Mucosa of descending colon (tissue), 3 donors: Measurements from ENCODE around the gene CRNKL1. TPM values are rescaled to one million over a fixed set of nuclear protein-coding genes. Genes with fewer than 3 reads are reported as not detected.

ENCODE experiments used
- ATAC-seq: fragments of 200-7000 bp; cut with Tn5 transposase; one replicate; pipeline ENCODE4 v1.9.1; 2020; ENCODE audit warnings: mild to moderate bottlenecking, moderate library complexity
- DNase-seq, 3 donors: peaks; one replicate each; pipeline ENCODE4 v3.0.0-alpha.2; 2020
- H3K36me3 ChIP-seq: fragments of 200-600 bp; one replicate; pipeline ENCODE4 v1.8.0; 2021; ENCODE audit warnings: low read depth, mild to moderate bottlenecking
- H3K4me1 ChIP-seq: fragments of 200-600 bp; one replicate; pipeline ENCODE4 v1.8.0; 2021; ENCODE audit warnings: low read depth, mild to moderate bottlenecking
- H3K4me3 ChIP-seq: fragments of 200-600 bp; one replicate; pipeline ENCODE4 v1.8.0; 2021; ENCODE audit warnings: mild to moderate bottlenecking
- H3K9me3 ChIP-seq: fragments of 200-600 bp; one replicate; pipeline ENCODE4 v1.8.0; 2021; ENCODE audit warnings: mild to moderate bottlenecking
- intact Hi-C, 2 donors: fragments of 100-400 bp; cut with DNase I in 1 of 2; cut with micrococcal nuclease in 1 of 2; formaldehyde crosslinking; loops; one replicate each; pipeline versions ENCODE4 v1.11.0 to v1.11.1; 2022; cut with DNase I, micrococcal nuclease
- total RNA-seq, 3 donors: library from RNA; stranded (reverse); fragmentation: NEBNext Ultra II Directional in 2 of 3; extraction: Animal tissue kit (Norgen Biotek cat#: 25700) in 2 of 3; gene quantifications; one replicate each; pipeline versions ENCODE4 v1.2.1 to v1.2.4, GENCODE V29; 2021 to 2023
- TF ChIP-seq, protein P1 (sequence below): fragments of 200-600 bp; IDR thresholded peaks from one replicate; pipeline ENCODE4 v1.8.0; 2022; ENCODE audit warnings: antibody characterized with exemption, mild to moderate bottlenecking
- donor health status: DM: no; HTN: no; CAD: no; lungs with moderate emphysema.
- donor health status: DM: no; HTN: no; CAD: no.
- donor health status: DM: no; HTN: yes; CAD: no.

The CRNKL1 gene
- total RNA-seq, 3 donors from 2014 or later, result 18.2 to 25.1 (median 21.7) TPM

DNA sequence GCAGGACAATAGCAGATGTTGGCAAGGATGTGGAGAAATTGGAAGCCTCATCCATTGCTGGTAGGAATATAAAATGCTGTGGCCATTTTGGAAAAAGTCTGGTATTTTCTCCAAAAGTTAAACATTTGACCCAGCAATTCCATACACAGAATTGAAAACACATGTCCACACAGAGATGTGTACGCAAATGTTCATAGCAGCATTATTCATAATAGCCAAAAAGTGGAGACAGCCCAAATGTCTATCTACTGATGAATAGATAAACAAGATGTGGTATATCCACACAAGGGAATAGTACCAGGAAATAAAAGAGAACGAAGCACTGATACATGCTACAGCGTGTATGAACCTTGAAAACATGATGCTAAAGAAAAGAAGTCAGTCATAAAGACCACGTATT lies 40.6 kb upstream of the CRNKL1 start:
- intact Hi-C loops, result no loop called here
- TF ChIP-seq, protein P1, sequence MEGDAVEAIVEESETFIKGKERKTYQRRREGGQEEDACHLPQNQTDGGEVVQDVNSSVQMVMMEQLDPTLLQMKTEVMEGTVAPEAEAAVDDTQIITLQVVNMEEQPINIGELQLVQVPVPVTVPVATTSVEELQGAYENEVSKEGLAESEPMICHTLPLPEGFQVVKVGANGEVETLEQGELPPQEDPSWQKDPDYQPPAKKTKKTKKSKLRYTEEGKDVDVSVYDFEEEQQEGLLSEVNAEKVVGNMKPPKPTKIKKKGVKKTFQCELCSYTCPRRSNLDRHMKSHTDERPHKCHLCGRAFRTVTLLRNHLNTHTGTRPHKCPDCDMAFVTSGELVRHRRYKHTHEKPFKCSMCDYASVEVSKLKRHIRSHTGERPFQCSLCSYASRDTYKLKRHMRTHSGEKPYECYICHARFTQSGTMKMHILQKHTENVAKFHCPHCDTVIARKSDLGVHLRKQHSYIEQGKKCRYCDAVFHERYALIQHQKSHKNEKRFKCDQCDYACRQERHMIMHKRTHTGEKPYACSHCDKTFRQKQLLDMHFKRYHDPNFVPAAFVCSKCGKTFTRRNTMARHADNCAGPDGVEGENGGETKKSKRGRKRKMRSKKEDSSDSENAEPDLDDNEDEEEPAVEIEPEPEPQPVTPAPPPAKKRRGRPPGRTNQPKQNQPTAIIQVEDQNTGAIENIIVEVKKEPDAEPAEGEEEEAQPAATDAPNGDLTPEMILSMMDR, result no peak

DNA sequence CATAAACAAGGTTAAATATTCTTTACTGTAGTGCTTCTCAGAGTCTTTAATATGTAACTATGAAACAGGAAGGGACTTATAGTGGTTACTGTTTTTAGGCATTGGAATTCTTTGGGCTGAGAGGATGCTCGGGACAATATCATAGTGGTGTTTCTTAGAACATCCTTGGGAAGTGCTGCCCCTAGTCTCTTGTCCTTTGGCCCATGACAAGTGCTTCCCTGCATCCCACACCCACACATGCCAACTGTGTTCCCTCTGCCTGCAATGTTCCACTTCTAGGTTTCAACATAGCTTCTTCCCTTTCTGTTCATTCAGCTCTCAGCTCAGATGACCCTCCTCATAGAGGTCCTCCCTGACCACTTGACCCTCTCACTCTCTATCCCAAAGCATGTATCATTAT lies 37.7 kb upstream of the CRNKL1 start:
- intact Hi-C loops, result no loop called here
- no peak for ATAC-seq

More for the DNA sequence above, 40.6 kb upstream of the CRNKL1 start:
- DNase-seq, result no peak
- H3K36me3 ChIP-seq, result no peaks in the 10 kb centered on the region
- no peaks in the 10 kb centered on the region for H3K9me3 ChIP-seq
- H3K4me1 ChIP-seq, result no peaks in the 10 kb centered on the region
- no peak for ATAC-seq
- no peak overlapping the region for H3K4me3 ChIP-seq

DNA sequence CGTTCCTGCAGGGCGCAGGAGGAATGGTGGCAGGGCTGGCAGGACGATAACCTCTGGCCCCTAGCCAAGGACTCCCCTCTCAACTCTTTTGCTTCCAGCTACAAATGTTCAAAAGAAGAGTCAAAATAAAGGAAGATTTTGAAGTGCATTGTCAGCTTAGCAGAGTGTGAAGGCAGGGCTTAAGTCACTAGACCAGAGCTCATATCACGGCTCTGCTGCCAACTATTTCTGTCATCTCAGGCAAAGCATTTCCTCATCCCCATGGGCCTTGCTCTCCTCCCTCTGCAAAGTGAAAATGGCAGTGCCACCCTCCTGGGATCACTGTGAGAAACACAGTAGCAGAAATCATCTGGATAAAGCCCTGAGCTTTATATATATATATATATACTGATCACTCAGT lies 36.8 kb upstream of the CRNKL1 start:
- Histone ChIP-seq H3K4me1 (no peaks in the 10 kb centered on the region), H3K4me3 (no peak overlapping the region), H3K36me3 (no peaks in the 10 kb centered on the region), H3K9me3 (no peaks in the 10 kb centered on the region)
- TF ChIP-seq, protein P1, result no peak
- DNase-seq (no peak), ATAC-seq (no peak)
- intact Hi-C loops, result no loop called here

More for the DNA sequence above, 37.7 kb upstream of the CRNKL1 start:
- Histone ChIP-seq H3K36me3 (no peaks in the 10 kb centered on the region), H3K9me3 (no peaks in the 10 kb centered on the region), H3K4me3 (no peak overlapping the region), H3K4me1 (no peaks in the 10 kb centered on the region)
- TF ChIP-seq, protein P1, result no peak
- no peak for DNase-seq

DNA sequence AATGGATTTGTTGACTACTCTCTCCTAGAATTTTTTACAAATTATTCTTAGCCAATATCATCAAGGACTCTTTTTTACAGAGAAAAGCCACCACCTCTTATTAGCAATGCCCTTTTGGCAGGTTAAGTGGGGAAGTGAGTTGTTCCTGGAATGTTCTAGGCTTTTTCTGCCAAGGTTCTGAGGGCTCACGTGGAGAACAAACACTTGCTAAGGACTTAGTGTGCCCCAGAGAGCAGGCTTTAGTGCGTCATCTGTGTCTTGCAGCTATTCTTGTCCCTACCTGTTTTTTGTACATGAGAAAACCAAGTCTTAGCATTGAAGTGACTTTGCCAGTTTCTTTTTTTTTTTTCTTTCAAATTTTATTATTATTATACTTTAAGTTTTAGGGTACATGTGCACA lies 33.5 kb upstream of the CRNKL1 start:
- no peak for DNase-seq
- no peaks in the 10 kb centered on the region for H3K4me1 ChIP-seq
- ATAC-seq, result no peak
- intact Hi-C loops, result no loop called here
- H3K4me3 ChIP-seq, result no peak overlapping the region
- TF ChIP-seq, protein P1, result no peak
- H3K36me3 ChIP-seq, result no peaks in the 10 kb centered on the region
- H3K9me3 ChIP-seq, result no peaks in the 10 kb centered on the region

- H3K4me3 ChIP-seq, result no peak overlapping the region
- H3K9me3 ChIP-seq, result no peaks in the 10 kb centered on the region
- TF ChIP-seq, protein P1, result no peak
- ATAC-seq (no peak), DNase-seq (no peak)
- H3K36me3 ChIP-seq, result no peaks in the 10 kb centered on the region
- intact Hi-C loops, result no loop called here
- H3K4me1 ChIP-seq, result no peaks in the 10 kb centered on the region
Measured at GRCh38 chr20:20085071-20085470, 32.8 kb upstream of the CRNKL1 start.

DNA sequence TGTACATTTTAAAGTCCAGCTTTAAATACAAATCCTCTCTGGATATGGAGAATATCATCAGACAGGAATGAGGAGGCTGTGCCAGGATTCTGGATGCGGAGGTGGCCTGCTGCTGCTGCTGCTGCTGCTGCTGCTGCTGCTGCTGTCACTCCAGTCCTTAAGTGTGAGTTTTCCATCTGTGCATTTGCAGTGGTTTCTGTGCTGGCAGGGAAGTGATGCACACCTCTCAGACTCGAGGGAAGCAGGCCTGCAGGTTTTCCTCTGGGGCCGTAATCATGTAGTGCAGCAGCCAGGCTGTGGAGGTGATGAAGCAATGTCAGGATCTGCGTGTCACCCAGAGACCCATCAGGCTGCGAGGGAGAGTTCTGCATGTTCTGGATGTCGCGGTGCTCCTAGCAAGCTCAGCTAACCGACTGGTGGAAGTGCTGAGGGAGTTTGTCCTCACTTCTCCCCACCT lies 32.1 kb upstream of the CRNKL1 start:
- no peaks in the 10 kb centered on the region for H3K9me3 ChIP-seq
- TF ChIP-seq, protein P1, result no peak
- no peaks in the 10 kb centered on the region for H3K4me1 ChIP-seq
- H3K36me3 ChIP-seq, result no peaks in the 10 kb centered on the region
- DNase-seq (no peak), ATAC-seq (no peak)
- intact Hi-C loops, result no loop called here
- no peak overlapping the region for H3K4me3 ChIP-seq
